DND-41 (cell line): ENCODE measurements around the gene CROCC.
"Not testable (repeated sequence)": the region's sequence is repeated elsewhere in the genome, so short reads cannot be mapped to it uniquely, and the experiment has no call there.

Experiments
- ATAC-seq: fragments of 200-7000 bp; cut with Tn5 transposase; 3 replicates; pipeline ENCODE4 v1.9.1; 2021; ENCODE audit warnings: low read depth; ENCODE audit not compliant: insufficient read depth
- DNase-seq: peaks from one replicate; pipeline ENCODE4 v3.0.0-alpha.2; 2020
- H2AFZ ChIP-seq: 2 replicates; pipeline ENCODE4 v1.6.0; 2012; ENCODE audit warnings: low read depth, low read length
- H3K27ac ChIP-seq: 2 replicates; pipeline ENCODE4 v1.5.1; 2012; ENCODE audit warnings: low read length, inconsistent platforms
- H3K27me3 ChIP-seq: fragments of 200-600 bp; sonication (generic); 2 replicates; pipeline ENCODE4 v1.6.0; 2012; ENCODE audit warnings: low read length, mild to moderate bottlenecking, inconsistent platforms; ENCODE audit not compliant: insufficient read depth, poor library complexity
- H3K36me3 ChIP-seq: 2 replicates; pipeline ENCODE4 v1.5.1; 2012; ENCODE audit warnings: low read length, inconsistent platforms; ENCODE audit not compliant: insufficient read depth
- H3K4me1 ChIP-seq: 2 replicates; pipeline ENCODE4 v1.5.1; 2012; ENCODE audit warnings: mild to moderate bottlenecking, low read length; ENCODE audit not compliant: insufficient read depth
- H3K4me2 ChIP-seq: 2 replicates; pipeline ENCODE4 v1.6.0; 2012; ENCODE audit warnings: mild to moderate bottlenecking, moderate library complexity, low read length, inconsistent platforms; ENCODE audit not compliant: insufficient read depth
- H3K4me3 ChIP-seq, 2 experiments: fragments of 200-600 bp in 1 of 2; shearing (Covaris generic) in 1 of 2; 2 replicates each; pipeline ENCODE4 v1.5.1; 2012 to 2016; ENCODE audit warnings: inconsistent platforms in 2 of 2, low read length in 2 of 2, mild to moderate bottlenecking in 2 of 2, low read depth in 1 of 2, moderate library complexity in 1 of 2
- H3K79me2 ChIP-seq: 2 replicates; pipeline ENCODE4 v1.6.0; 2012; ENCODE audit warnings: low read length, inconsistent platforms; ENCODE audit not compliant: insufficient read depth
- H3K9ac ChIP-seq: 2 replicates; pipeline ENCODE4 v1.6.0; 2012; ENCODE audit warnings: low read depth, mild to moderate bottlenecking, inconsistent platforms, low read length, moderate library complexity
- H3K9me3 ChIP-seq: 2 replicates; pipeline ENCODE4 v1.5.1; 2012; ENCODE audit warnings: low read length, moderate library complexity, mild to moderate bottlenecking, inconsistent platforms; ENCODE audit not compliant: insufficient read depth, severe bottlenecking
- H4K20me1 ChIP-seq: 2 replicates; pipeline ENCODE4 v1.6.0; 2012; ENCODE audit warnings: low read length; ENCODE audit not compliant: insufficient read depth
- CTCF ChIP-seq: IDR thresholded peaks from 2 replicates; pipeline ENCODE4 v1.5.1; 2012; ENCODE audit warnings: borderline replicate concordance, low read length, moderate library complexity, mild to moderate bottlenecking; ENCODE audit not compliant: poor library complexity, severe bottlenecking; ENCODE audit errors: extremely low read depth
- EZH2 ChIP-seq: IDR thresholded peaks from 3 replicates; pipeline ENCODE4 v1.6.1; 2012; ENCODE audit warnings: borderline replicate concordance, low read depth, mild to moderate bottlenecking, moderate library complexity, low read length, inconsistent platforms; ENCODE audit not compliant: severe bottlenecking

The CROCC gene

GRCh38 chr1:16913181-16913832, 8.4 kb upstream of the CROCC start:
- H3K9ac ChIP-seq: peak overlapping the region; percentile 95
- peak overlapping the region; percentile 97 for H3K4me2 ChIP-seq
- TF ChIP-seq CTCF: no peak
- no peak for TF ChIP-seq EZH2
- no peak for ATAC-seq
- DNase-seq: no peak
- H3K79me2 ChIP-seq: peaks cover 2% of the 10 kb centered on the region
- peak overlapping the region; percentile 9 to 63; a peak in 3 of 4 replicates for H3K4me3 ChIP-seq
- no peaks in the 10 kb centered on the region for H3K27me3 ChIP-seq
- peaks cover 23% of the 10 kb centered on the region for H3K4me1 ChIP-seq
- peak overlapping the region; percentile 84 for H3K27ac ChIP-seq
- H4K20me1 ChIP-seq: no peaks in the 10 kb centered on the region
- H3K36me3 ChIP-seq: no peaks in the 10 kb centered on the region
- no peaks in the 10 kb centered on the region for H3K9me3 ChIP-seq
- H2AFZ ChIP-seq: peak overlapping the region; percentile 96

GRCh38 chr1:16913833-16914662, 7.7 kb upstream of the CROCC start:
- DNase-seq: peak; percentile 97
- Histone ChIP-seq H3K9me3 (no peaks in the 10 kb centered on the region), H3K9ac (peak overlapping the region; percentile 95), H3K27ac (peak overlapping the region; percentile 84), H3K4me2 (peak overlapping the region; percentile 97), H3K27me3 (no peaks in the 10 kb centered on the region), H4K20me1 (no peaks in the 10 kb centered on the region), H3K4me3 (peak overlapping the region; percentile 50 to 63; a peak in 3 of 4 replicates), H3K79me2 (peaks cover 2% of the 10 kb centered on the region), H3K4me1 (peaks cover 23% of the 10 kb centered on the region), H2AFZ (peak overlapping the region; percentile 96), H3K36me3 (no peaks in the 10 kb centered on the region)
- TF ChIP-seq CTCF (peak; percentile 36), EZH2 (no peak)
- ATAC-seq: peak; percentile 97

GRCh38 chr1:16914928-16915626, 6.7 kb upstream of the CROCC start:
- H3K27me3 ChIP-seq, H3K27ac ChIP-seq, H3K79me2 ChIP-seq, H3K36me3 ChIP-seq, DNase-seq, ATAC-seq, H3K9me3 ChIP-seq, H2AFZ ChIP-seq, H4K20me1 ChIP-seq: not testable (repeated sequence)
- Histone ChIP-seq H3K9ac (peak overlapping the region; percentile 95), H3K4me2 (peak overlapping the region; percentile 97), H3K4me3 (peak overlapping the region in 1 of 2 experiments; percentile 63; a peak in 3 of 4 replicates), H3K4me1 (peaks cover 23% of the 10 kb centered on the region)
